HK-2 (cell line): Measurements from ENCODE around the gene SLC43A2.
A peak's percentile ranks its signal among the peaks of the same experiment; 100 is the strongest.

ENCODE experiments used
- DNase-seq: peaks from one replicate; pipeline ENCODE4 v3.0.0-alpha.2; 2018; ENCODE audit not compliant: unreplicated experiment

Gene SLC43A2

GRCh38 chr17:1623057-1623630, 5.5 kb downstream of the SLC43A2 start:
- DNase-seq: no peak

- no peak for DNase-seq
Measured at GRCh38 chr17:1621273-1621954, 7.2 kb downstream of the SLC43A2 start.

- DNase-seq: no peak
Measured at GRCh38 chr17:1620486-1620885, 8.1 kb downstream of the SLC43A2 start.

GRCh38 chr17:1617620-1618174, 10.9 kb downstream of the SLC43A2 start:
- DNase-seq: peak; percentile 80

GRCh38 chr17:1616101-1616500, 12.5 kb downstream of the SLC43A2 start:
- no peak for DNase-seq

GRCh38 chr17:1612400-1612799, 16.2 kb downstream of the SLC43A2 start:
- DNase-seq: no peak

- no peak for DNase-seq
Measured at GRCh38 chr17:1611715-1612114, 16.9 kb downstream of the SLC43A2 start.

GRCh38 chr17:1608676-1609075, 20.0 kb downstream of the SLC43A2 start:
- no peak for DNase-seq

- no peak for DNase-seq
Measured at GRCh38 chr17:1607971-1608320, 20.7 kb downstream of the SLC43A2 start.

- DNase-seq: no peak
Measured at GRCh38 chr17:1606352-1606985, 22.2 kb downstream of the SLC43A2 start.

- DNase-seq: no peak
Measured at GRCh38 chr17:1605681-1606351, 22.8 kb downstream of the SLC43A2 start.

- no peak for DNase-seq
Measured at GRCh38 chr17:1604831-1605528, 23.7 kb downstream of the SLC43A2 start.

GRCh38 chr17:1601571-1601970, 27.1 kb downstream of the SLC43A2 start:
- DNase-seq: no peak

- DNase-seq: no peak
Measured at GRCh38 chr17:1598399-1599095, 30.1 kb downstream of the SLC43A2 start.

GRCh38 chr17:1597861-1598342, 30.7 kb downstream of the SLC43A2 start:
- DNase-seq: no peak

GRCh38 chr17:1593630-1593931, 35.1 kb downstream of the SLC43A2 start:
- no peak for DNase-seq

GRCh38 chr17:1592751-1593629, 35.6 kb downstream of the SLC43A2 start:
- DNase-seq: no peak

- no peak for DNase-seq
Measured at GRCh38 chr17:1591474-1592090, 37.1 kb downstream of the SLC43A2 start.

GRCh38 chr17:1590747-1591473, 37.7 kb downstream of the SLC43A2 start:
- no peak for DNase-seq
